GM23338 (cell line): ENCODE results near the gene RPS14. TPM values are rescaled to one million over a fixed set of nuclear protein-coding genes. Genes with fewer than 3 reads are reported as not detected.

Experiments used
- ATAC-seq: fragments of 200-7000 bp; cut with Tn5 transposase; 3 replicates; pipeline ENCODE4 v1.9.1; 2020
- DNase-seq: peaks from one replicate; pipeline ENCODE4 v3.0.0-alpha.2; 2015; ENCODE audit warnings: low spot score
- H2AFZ ChIP-seq: fragments of 200-600 bp; sonication (generic); 2 replicates; pipeline ENCODE4 v1.8.0; 2016; ENCODE audit warnings: antibody characterized with exemption, mild to moderate bottlenecking, moderate library complexity
- H3F3A ChIP-seq: fragments of 200-600 bp; sonication (generic); replicated peaks from 2 replicates; pipeline ENCODE4 v1.8.0; 2017; ENCODE audit warnings: antibody characterized with exemption, mixed run types, low read depth
- H3K27ac ChIP-seq: fragments of 200-600 bp; sonication (generic); 2 replicates; pipeline ENCODE4 v1.6.1; 2016; ENCODE audit warnings: low read depth
- H3K27me3 ChIP-seq: fragments of 200-600 bp; sonication (generic); 2 replicates; pipeline ENCODE4 v1.8.0; 2016; ENCODE audit warnings: mild to moderate bottlenecking, mixed run types, moderate library complexity; ENCODE audit not compliant: insufficient read depth
- H3K36me3 ChIP-seq: fragments of 200-600 bp; sonication (generic); 2 replicates; pipeline ENCODE4 v1.8.0; 2016; ENCODE audit warnings: mild to moderate bottlenecking; ENCODE audit not compliant: insufficient read depth
- H3K4me1 ChIP-seq: fragments of 200-600 bp; sonication (generic); 2 replicates; pipeline ENCODE4 v1.8.0; 2016; ENCODE audit warnings: mild to moderate bottlenecking, moderate library complexity; ENCODE audit not compliant: insufficient read depth
- H3K4me2 ChIP-seq: fragments of 200-600 bp; sonication (generic); 2 replicates; pipeline ENCODE4 v1.7.1; 2017; ENCODE audit warnings: mixed run types
- H3K4me3 ChIP-seq: fragments of 200-600 bp; sonication (generic); 2 replicates; pipeline ENCODE4 v1.6.1; 2016; ENCODE audit warnings: mixed run types
- H3K79me2 ChIP-seq: fragments of 200-600 bp; sonication (generic); replicated peaks from 2 replicates; pipeline ENCODE4 v1.8.0; 2017; ENCODE audit warnings: mild to moderate bottlenecking; ENCODE audit not compliant: insufficient read depth
- H3K9me2 ChIP-seq: fragments of 200-600 bp; sonication (generic); 2 replicates; pipeline ENCODE4 v1.8.0; 2017; ENCODE audit not compliant: insufficient read depth
- H4K20me1 ChIP-seq: fragments of 200-600 bp; sonication (generic); replicated peaks from 2 replicates; pipeline ENCODE4 v1.8.0; 2017; ENCODE audit warnings: mild to moderate bottlenecking; ENCODE audit not compliant: insufficient read depth
- H3K27ac Mint-ChIP-seq: 2 replicates; pipeline ENCODE4 v1.8.0; 2020; ENCODE audit warnings: inconsistent platforms, mild to moderate bottlenecking, moderate library complexity, mixed read lengths
- H3K27me3 Mint-ChIP-seq: 3 replicates; pipeline ENCODE4 v1.8.0; 2022; ENCODE audit warnings: low read depth, mild to moderate bottlenecking, moderate library complexity, mixed read lengths, inconsistent platforms; ENCODE audit not compliant: insufficient read depth, poor library complexity
- H3K36me3 Mint-ChIP-seq: 3 replicates; pipeline ENCODE4 v1.8.0; 2021; ENCODE audit warnings: low read depth, mild to moderate bottlenecking, inconsistent platforms, moderate library complexity, mixed read lengths
- H3K4me1 Mint-ChIP-seq: 3 replicates; pipeline ENCODE4 v1.8.0; 2020; ENCODE audit warnings: mild to moderate bottlenecking, inconsistent platforms, mixed read lengths
- H3K4me3 Mint-ChIP-seq: 3 replicates; pipeline ENCODE4 v1.8.0; 2021; ENCODE audit warnings: moderate library complexity, mild to moderate bottlenecking, inconsistent platforms, mixed read lengths
- H3K9me3 Mint-ChIP-seq: 3 replicates; pipeline ENCODE4 v1.8.0; 2020; ENCODE audit warnings: moderate library complexity, mild to moderate bottlenecking, inconsistent platforms, mixed read lengths
- CTCF ChIP-seq, 2 experiments: fragments of 200-600 bp in 1 of 2; sonication (generic) in 1 of 2; conservative IDR thresholded peaks; 2 replicates each; pipeline versions ENCODE4 v1.5.1 to v1.6.1; 2016 to 2017; ENCODE audit warnings: antibody characterized with exemption in 2 of 2, low read depth in 2 of 2, mild to moderate bottlenecking in 2 of 2, moderate library complexity in 1 of 2
- EZH2 ChIP-seq: fragments of 200-600 bp; sonication (generic); IDR thresholded peaks from one replicate; pipeline ENCODE4 v1.8.0; 2017; ENCODE audit warnings: antibody characterized with exemption, mild to moderate bottlenecking, low read depth; ENCODE audit not compliant: unreplicated experiment
- EZH2phosphoT487 ChIP-seq: fragments of 200-600 bp; sonication (generic); IDR thresholded peaks from one replicate; pipeline ENCODE4 v1.8.1; 2018; ENCODE audit warnings: antibody characterized with exemption; ENCODE audit not compliant: unreplicated experiment
- JUNB ChIP-seq: IDR thresholded peaks from one replicate; pipeline ENCODE4 v1.6.1; 2016; ENCODE audit warnings: antibody characterized with exemption; ENCODE audit not compliant: unreplicated experiment
- NANOG ChIP-seq: IDR thresholded peaks from 2 replicates; pipeline ENCODE4 v1.6.1; 2016; ENCODE audit warnings: antibody characterized with exemption, borderline replicate concordance
- POLR2AphosphoS5 ChIP-seq: IDR thresholded peaks from 2 replicates; pipeline ENCODE4 v1.6.1; 2016; ENCODE audit warnings: antibody characterized with exemption, low read depth
- REST ChIP-seq: IDR thresholded peaks from one replicate; pipeline ENCODE4 v1.6.1; 2018; ENCODE audit warnings: antibody characterized with exemption; ENCODE audit not compliant: unreplicated experiment
- STAT1 ChIP-seq: IDR thresholded peaks from one replicate; pipeline ENCODE4 v1.6.1; 2016; ENCODE audit warnings: antibody characterized with exemption; ENCODE audit not compliant: unreplicated experiment
- ZNF114 ChIP-seq: fragments of 250-450 bp; sonication (Bioruptor Pico); IDR thresholded peaks from 2 replicates; pipeline ENCODE4 v1.5.0; 2020; ENCODE audit warnings: mild to moderate bottlenecking, moderate library complexity
- polyA plus RNA-seq: library from polyadenylated mRNA; unstranded; fragments of >200 nt; fragmentation: Nextera tagmentation; extraction: Ambion mirVana; gene quantifications from 2 replicates; pipeline ENCODE4 v1.2.1, GENCODE V29; 2016
- total RNA-seq: library from RNA; depleted of rRNA; stranded (reverse); fragments of >200 nt; shearing (Covaris generic); gene quantifications from 2 replicates; pipeline ENCODE4 v1.2.3, GENCODE V29; 2014

Gene RPS14
- total and polyA plus RNA-seq, 2 experiments from 2014 or later = 1,443 to 2,790 TPM

- Histone ChIP-seq H2AFZ (no peak overlapping the region), H4K20me1 (peaks cover 5% of the 10 kb centered on the region; the same call in 1 of the 2 replicates), H3K27me3 (no peaks in the 10 kb centered on the region), H3K4me2 (no peak overlapping the region), H3K36me3 (peaks cover 11% of the 10 kb centered on the region; the same call in 1 of the 2 replicates), H3K9me2 (no peaks in the 10 kb centered on the region), H3F3A (0 out of 2 replicates have a peak, but pooled peaks cover 4% of the 10 kb centered on the region), H3K27ac (no peak overlapping the region), H3K4me1 (peaks cover 2% of the 10 kb centered on the region; the same call in 1 of the 2 replicates), H3K4me3 (no peak overlapping the region), H3K79me2 (no peaks in the 10 kb centered on the region)
- Mint-ChIP-seq H3K27me3 (peaks cover 20% of the 10 kb centered on the region), H3K4me3 (no peak overlapping the region; the same call in 2 of the 3 replicates), H3K4me1 (peaks cover under 1% of the 10 kb centered on the region; the same call in 1 of the 3 replicates), H3K9me3 (no peaks in the 10 kb centered on the region; the same call in 2 of the 3 replicates), H3K36me3 (peaks cover 40% of the 10 kb centered on the region), H3K27ac (no peak overlapping the region)
- DNase-seq (no peak), ATAC-seq (no peak)
- TF ChIP-seq NANOG = no peak
- no peak for TF ChIP-seq REST
- no peak for TF ChIP-seq JUNB
- TF ChIP-seq POLR2AphosphoS5 = no peak
- no peak for TF ChIP-seq EZH2
- TF ChIP-seq CTCF (conservative IDR thresholded peaks at IDR 0.05; ENCODE audit: low read depth in 2 of 2) = no peak
These were observed 46.6 kb downstream of the RPS14 start for GRCh38 chr5:150402901-150403342.

GRCh38 chr5:150402229-150402773 lies 47.2 kb downstream of the RPS14 start:
- no peak overlapping the region for H3K4me3 ChIP-seq
- no peak overlapping the region for H2AFZ ChIP-seq
- Mint-ChIP-seq H3K36me3 (peaks cover 46% of the 10 kb centered on the region), H3K27me3 (peaks cover 20% of the 10 kb centered on the region), H3K4me3 (no peak overlapping the region; the same call in 2 of the 3 replicates), H3K27ac (no peak overlapping the region), H3K9me3 (no peaks in the 10 kb centered on the region; the same call in 2 of the 3 replicates), H3K4me1 (no peaks in the 10 kb centered on the region; the same call in 2 of the 3 replicates)
- no peaks in the 10 kb centered on the region for H3K9me2 ChIP-seq
- H3K4me2 ChIP-seq = no peak overlapping the region
- H3K27ac ChIP-seq = no peak overlapping the region
- DNase-seq (no peak), ATAC-seq (no peak)
- no peak for TF ChIP-seq REST
- no peak for TF ChIP-seq ZNF114 (CRISPR knock-in tag)
- TF ChIP-seq STAT1 = no peak
- no peak for TF ChIP-seq NANOG
- TF ChIP-seq EZH2 = no peak
- no peak for TF ChIP-seq JUNB
- TF ChIP-seq POLR2AphosphoS5 = peak; percentile 21; the same call in 1 of the 2 replicates
- no peak for TF ChIP-seq EZH2phosphoT487
- no peaks in the 10 kb centered on the region for H3K4me1 ChIP-seq
- 0 out of 2 replicates have a peak, but pooled peaks cover 4% of the 10 kb centered on the region for H3F3A ChIP-seq
- peaks cover 7% of the 10 kb centered on the region; the same call in 1 of the 2 replicates for H4K20me1 ChIP-seq
- peaks cover 11% of the 10 kb centered on the region; the same call in 1 of the 2 replicates for H3K36me3 ChIP-seq
- no peaks in the 10 kb centered on the region for H3K79me2 ChIP-seq
- H3K27me3 ChIP-seq = no peaks in the 10 kb centered on the region
